ENCODE results near the gene C17orf67. TPM values are rescaled to one million over a fixed set of nuclear protein-coding genes. Genes with fewer than 3 reads are reported as not detected.

C17orf67 gene
- total RNA-seq, 6 donors from 2014 or later, result 0.76 to 4.2 (median 1.6) TPM

- Histone ChIP-seq H3K4me3 (no peak overlapping the region), H3K9me3 (no peaks in the 10 kb centered on the region), H3K4me1 (peaks cover 0 to 5% (median 0%) of the 10 kb centered on the region in 4 donors), H3K36me3 (peaks cover 0 to 40% (median 3%) of the 10 kb centered on the region in 4 donors), H3K27ac (peak overlapping the region in 1 of 4 donors; percentile 34), H3K27me3 (no peaks in the 10 kb centered on the region)
- DNase-seq (no peak), ATAC-seq (ENCODE audit: low FRiP score in 2 of 2) (no peak)
- no peak for TF ChIP-seq POLR2A (IDR thresholded peaks at IDR 0.05)
- no peak for TF ChIP-seq POLR2AphosphoS5 (IDR thresholded peaks at IDR 0.05)
- no peak for TF ChIP-seq EP300 (IDR thresholded peaks at IDR 0.05)
- TF ChIP-seq CTCF (IDR thresholded peaks at IDR 0.05), result no peak
- 85 to 92% methylated on average over 2 of the region's 2 CpGs for WGBS, 2 donors
These were observed 16.9 kb upstream of the C17orf67 start for GRCh38 chr17:56850591-56850990.

- no peaks in the 10 kb centered on the region for H3K9me3 ChIP-seq
- H3K27ac ChIP-seq, result no peak overlapping the region
- TF ChIP-seq CTCF (IDR thresholded peaks at IDR 0.05) (no peak), EP300 (IDR thresholded peaks at IDR 0.05) (no peak), POLR2A (IDR thresholded peaks at IDR 0.05) (no peak), POLR2AphosphoS5 (IDR thresholded peaks at IDR 0.05) (no peak)
- WGBS, 2 donors, result 61 to 70% methylated on average over 3 of the region's 3 CpGs
- H3K4me3 ChIP-seq, result no peak overlapping the region
- H3K36me3 ChIP-seq, result peaks cover under 1 to 36% (median 4%) of the 10 kb centered on the region in 4 donors
- H3K27me3 ChIP-seq, result no peaks in the 10 kb centered on the region
- H3K4me1 ChIP-seq, result peaks cover 0 to 5% (median 0%) of the 10 kb centered on the region in 4 donors
- no peak for ATAC-seq (ENCODE audit: low FRiP score in 2 of 2)
- DNase-seq, result no peak
These were observed 15.4 kb upstream of the C17orf67 start for GRCh38 chr17:56849131-56849530.

GRCh38 chr17:56847106-56847505 lies 13.4 kb upstream of the C17orf67 start:
- 95 to 96% methylated on average over 4 of the region's 4 CpGs for WGBS, 2 donors
- Histone ChIP-seq H3K9me3 (no peaks in the 10 kb centered on the region), H3K27me3 (no peaks in the 10 kb centered on the region), H3K4me1 (peaks cover 0 to 12% (median 2%) of the 10 kb centered on the region in 4 donors), H3K36me3 (peaks cover 2 to 33% (median 4%) of the 10 kb centered on the region in 4 donors), H3K4me3 (no peak overlapping the region), H3K27ac (no peak overlapping the region)
- no peak for TF ChIP-seq CTCF (IDR thresholded peaks at IDR 0.05)
- TF ChIP-seq EP300 (IDR thresholded peaks at IDR 0.05), result no peak
- no peak for TF ChIP-seq POLR2AphosphoS5 (IDR thresholded peaks at IDR 0.05)
- TF ChIP-seq POLR2A (IDR thresholded peaks at IDR 0.05), result no peak
- DNase-seq, result no peak
- ATAC-seq (ENCODE audit: low FRiP score in 2 of 2), result no peak

- Histone ChIP-seq H3K36me3 (peaks cover 2 to 33% (median 4%) of the 10 kb centered on the region in 4 donors), H3K9me3 (no peaks in the 10 kb centered on the region), H3K27me3 (no peaks in the 10 kb centered on the region), H3K4me3 (no peak overlapping the region), H3K27ac (no peak overlapping the region), H3K4me1 (peaks cover 0 to 12% (median 2%) of the 10 kb centered on the region in 4 donors)
- ATAC-seq (ENCODE audit: low FRiP score in 2 of 2) (no peak), DNase-seq (no peak)
- 81 to 84% methylated on average over 1 of the region's 1 CpG for WGBS, 2 donors
- no peak for TF ChIP-seq POLR2AphosphoS5 (IDR thresholded peaks at IDR 0.05)
- no peak for TF ChIP-seq CTCF (IDR thresholded peaks at IDR 0.05)
- TF ChIP-seq POLR2A (IDR thresholded peaks at IDR 0.05), result no peak
- TF ChIP-seq EP300 (IDR thresholded peaks at IDR 0.05), result no peak
These were observed 12.2 kb upstream of the C17orf67 start for GRCh38 chr17:56845934-56846333.

GRCh38 chr17:56842577-56842976 lies 8.9 kb upstream of the C17orf67 start:
- Histone ChIP-seq H3K4me1 (peaks cover 0 to 21% (median 3%) of the 10 kb centered on the region in 4 donors), H3K9me3 (no peaks in the 10 kb centered on the region), H3K36me3 (peaks cover 0 to 8% (median 2%) of the 10 kb centered on the region in 4 donors), H3K27me3 (no peaks in the 10 kb centered on the region), H3K27ac (peak overlapping the region in 2 of 4 donors; percentile 7 to 21), H3K4me3 (no peak overlapping the region)
- ATAC-seq (ENCODE audit: low FRiP score in 2 of 2), result no peak
- 62 to 65% methylated on average over 2 of the region's 2 CpGs for WGBS, 2 donors
- TF ChIP-seq POLR2A (IDR thresholded peaks at IDR 0.05) (no peak), CTCF (IDR thresholded peaks at IDR 0.05) (no peak), EP300 (IDR thresholded peaks at IDR 0.05) (no peak), POLR2AphosphoS5 (IDR thresholded peaks at IDR 0.05) (no peak)
- DNase-seq, result no peak
